Activated naive CD4-positive, alpha-beta T cell treated with anti-CD3 and anti-CD28 coated beads, Interleukin-2, amount 50 U/mL, for 72 hours (primary cell): ENCODE data around the gene CDYL2. TPM values are rescaled to one million over a fixed set of nuclear protein-coding genes. Genes with fewer than 3 reads are reported as not detected.
A peak's percentile ranks its signal among the peaks of the same experiment; 100 is the strongest.
"Not testable (repeated sequence)": the region's sequence is repeated elsewhere in the genome, so short reads cannot be mapped to it uniquely, and the experiment has no call there.

Experiments
- ATAC-seq, 2 donors: fragments of 150-1000 bp; cut with Tn5 transposase; 2 replicates each; pipeline ENCODE4 v1.10.0; 2021; ENCODE audit warnings: mild to moderate bottlenecking in 2 of 2, moderate library complexity in 2 of 2
- DNase-seq, 2 donors: peaks; one replicate each; pipeline ENCODE4 v3.0.0; 2021 to 2022; ENCODE audit warnings: low spot score in 2 of 2
- H3K27ac Mint-ChIP-seq, 2 donors: one replicate each; pipeline ENCODE4 v1.8.0; 2022; ENCODE audit warnings: mild to moderate bottlenecking in 2 of 2, mixed read lengths in 2 of 2
- H3K36me3 Mint-ChIP-seq, 2 donors: one replicate each; pipeline ENCODE4 v1.8.0; 2022; ENCODE audit warnings: mixed read lengths in 2 of 2
- H3K9me3 Mint-ChIP-seq, 2 donors: one replicate each; pipeline ENCODE4 v1.8.0; 2022; ENCODE audit warnings: mixed read lengths in 2 of 2
- total RNA-seq, 2 donors: library from RNA; stranded (reverse); gene quantifications; one replicate each; pipeline ENCODE4 v1.2.3, GENCODE V29; 2022

CDYL2 gene
- total RNA-seq, 2 donors from 2014 or later: 10.8 to 42.4 TPM

- no peak overlapping the region for H3K27ac Mint-ChIP-seq
Observed at GRCh38 chr16:80659865-80660264, 144.5 kb downstream of the CDYL2 start.

GRCh38 chr16:80656711-80657150 lies 147.7 kb downstream of the CDYL2 start:
- peak; percentile 79 to 91 for ATAC-seq
- Mint-ChIP-seq H3K9me3 (peaks cover 14 to 21% of the 10 kb centered on the region in 2 donors), H3K36me3 (peaks cover 15 to 38% of the 10 kb centered on the region in 2 donors)

More at GRCh38 chr16:80659865-80660264, 144.5 kb downstream of the CDYL2 start:
- Mint-ChIP-seq H3K9me3 (peaks cover 14 to 29% of the 10 kb centered on the region in 2 donors), H3K36me3 (peaks cover 15 to 47% of the 10 kb centered on the region in 2 donors)
- ATAC-seq: no peak
- no peak for DNase-seq

GRCh38 chr16:80656161-80656560 lies 148.2 kb downstream of the CDYL2 start:
- ATAC-seq: peak in 1 of 2 donors; percentile 13
- H3K9me3 Mint-ChIP-seq: peaks cover 14 to 18% of the 10 kb centered on the region in 2 donors
- no peak for DNase-seq
- peaks cover 15 to 33% of the 10 kb centered on the region in 2 donors for H3K36me3 Mint-ChIP-seq
- peak overlapping the region; percentile 68 to 83 for H3K27ac Mint-ChIP-seq

More at GRCh38 chr16:80656711-80657150, 147.7 kb downstream of the CDYL2 start:
- H3K27ac Mint-ChIP-seq: peak overlapping the region; percentile 68 to 83
- peak in 1 of 2 donors; percentile 33 for DNase-seq

GRCh38 chr16:80655751-80656150 lies 148.6 kb downstream of the CDYL2 start:
- ATAC-seq: no peak
- no peak for DNase-seq
- peaks cover 15 to 31% of the 10 kb centered on the region in 2 donors for H3K36me3 Mint-ChIP-seq
- H3K27ac Mint-ChIP-seq: peak overlapping the region in 1 of 2 donors; percentile 83
- peaks cover 14 to 17% of the 10 kb centered on the region in 2 donors for H3K9me3 Mint-ChIP-seq

- no peak for DNase-seq
- Mint-ChIP-seq H3K9me3 (peaks cover 5 to 13% of the 10 kb centered on the region in 2 donors), H3K36me3 (peaks cover 7 to 27% of the 10 kb centered on the region in 2 donors), H3K27ac (no peak overlapping the region)
- no peak for ATAC-seq
Observed at GRCh38 chr16:80654094-80654862, 150.1 kb downstream of the CDYL2 start.

GRCh38 chr16:80652441-80652840 lies 152.0 kb downstream of the CDYL2 start:
- Mint-ChIP-seq H3K36me3 (peaks cover 0 to 22% of the 10 kb centered on the region in 2 donors), H3K27ac (no peak overlapping the region), H3K9me3 (peaks cover 0 to 14% of the 10 kb centered on the region in 2 donors)
- no peak for DNase-seq
- no peak for ATAC-seq

- not testable (repeated sequence) for DNase-seq
Observed at GRCh38 chr16:80650281-80650680, 154.1 kb downstream of the CDYL2 start.

GRCh38 chr16:80640316-80640715 lies 164.1 kb downstream of the CDYL2 start:
- ATAC-seq: no peak
- Mint-ChIP-seq H3K27ac (no peak overlapping the region), H3K9me3 (peaks cover 8 to 16% of the 10 kb centered on the region in 2 donors), H3K36me3 (peaks cover 10 to 24% of the 10 kb centered on the region in 2 donors)
- DNase-seq: no peak

More at GRCh38 chr16:80650281-80650680, 154.1 kb downstream of the CDYL2 start:
- not testable (repeated sequence) for H3K27ac Mint-ChIP-seq, ATAC-seq
- Mint-ChIP-seq H3K9me3 (peaks cover 0 to 23% of the 10 kb centered on the region in 2 donors), H3K36me3 (peaks cover 0 to 32% of the 10 kb centered on the region in 2 donors)

- DNase-seq (no peak), ATAC-seq (no peak)
- H3K36me3 Mint-ChIP-seq: peaks cover 13 to 31% of the 10 kb centered on the region in 2 donors
- H3K27ac Mint-ChIP-seq: no peak overlapping the region
- H3K9me3 Mint-ChIP-seq: peaks cover 10 to 21% of the 10 kb centered on the region in 2 donors
Observed at GRCh38 chr16:80639636-80640035, 164.8 kb downstream of the CDYL2 start.

- DNase-seq (no peak), ATAC-seq (no peak)
- peaks cover 3 to 23% of the 10 kb centered on the region in 2 donors for H3K9me3 Mint-ChIP-seq
- no peak overlapping the region for H3K27ac Mint-ChIP-seq
- H3K36me3 Mint-ChIP-seq: peaks cover 4 to 32% of the 10 kb centered on the region in 2 donors
Observed at GRCh38 chr16:80637621-80638020, 166.8 kb downstream of the CDYL2 start.

- Mint-ChIP-seq H3K36me3 (peaks cover 19 to 60% of the 10 kb centered on the region in 2 donors), H3K27ac (peak overlapping the region in 1 of 2 donors; percentile 52), H3K9me3 (peaks cover 6 to 33% of the 10 kb centered on the region in 2 donors)
- DNase-seq (no peak), ATAC-seq (no peak)
Observed at GRCh38 chr16:80631581-80631980, 172.8 kb downstream of the CDYL2 start.

GRCh38 chr16:80628254-80628653 lies 176.1 kb downstream of the CDYL2 start:
- DNase-seq (no peak), ATAC-seq (no peak)
- H3K27ac Mint-ChIP-seq: peak overlapping the region in 1 of 2 donors; percentile 45
- H3K9me3 Mint-ChIP-seq: peaks cover 8 to 16% of the 10 kb centered on the region in 2 donors
- H3K36me3 Mint-ChIP-seq: peaks cover 27 to 39% of the 10 kb centered on the region in 2 donors

GRCh38 chr16:80627108-80627507 lies 177.3 kb downstream of the CDYL2 start:
- Mint-ChIP-seq H3K9me3 (peaks cover 8 to 16% of the 10 kb centered on the region in 2 donors), H3K27ac (no peak overlapping the region), H3K36me3 (peaks cover 27 to 32% of the 10 kb centered on the region in 2 donors)
- peak in 1 of 2 donors; percentile 64 for ATAC-seq
- DNase-seq: no peak

GRCh38 chr16:80623376-80623775 lies 181.0 kb downstream of the CDYL2 start:
- H3K27ac Mint-ChIP-seq: no peak overlapping the region
- H3K9me3 Mint-ChIP-seq: peaks cover 5 to 10% of the 10 kb centered on the region in 2 donors
- no peak for ATAC-seq
- H3K36me3 Mint-ChIP-seq: peaks cover 19% of the 10 kb centered on the region in 2 donors
- DNase-seq: no peak

- DNase-seq (no peak), ATAC-seq (no peak)
- peaks cover 12% of the 10 kb centered on the region in 2 donors for H3K36me3 Mint-ChIP-seq
- H3K9me3 Mint-ChIP-seq: peaks cover 5 to 6% of the 10 kb centered on the region in 2 donors
- no peak overlapping the region for H3K27ac Mint-ChIP-seq
Observed at GRCh38 chr16:80622007-80622406, 182.4 kb downstream of the CDYL2 start.

- no peak for ATAC-seq
- DNase-seq: no peak
- Mint-ChIP-seq H3K27ac (no peak overlapping the region), H3K36me3 (peaks cover 12% of the 10 kb centered on the region in 2 donors), H3K9me3 (peaks cover 5 to 6% of the 10 kb centered on the region in 2 donors)
Observed at GRCh38 chr16:80620736-80621605, 183.4 kb downstream of the CDYL2 start.
